ENCODE data around the gene CPT1B. TPM values are rescaled to one million over a fixed set of nuclear protein-coding genes. Genes with fewer than 3 reads are reported as not detected.

CPT1B gene
- polyA plus RNA-seq, 3 donors, result 0.18 to 66.9 TPM; not detected in 1

DNA sequence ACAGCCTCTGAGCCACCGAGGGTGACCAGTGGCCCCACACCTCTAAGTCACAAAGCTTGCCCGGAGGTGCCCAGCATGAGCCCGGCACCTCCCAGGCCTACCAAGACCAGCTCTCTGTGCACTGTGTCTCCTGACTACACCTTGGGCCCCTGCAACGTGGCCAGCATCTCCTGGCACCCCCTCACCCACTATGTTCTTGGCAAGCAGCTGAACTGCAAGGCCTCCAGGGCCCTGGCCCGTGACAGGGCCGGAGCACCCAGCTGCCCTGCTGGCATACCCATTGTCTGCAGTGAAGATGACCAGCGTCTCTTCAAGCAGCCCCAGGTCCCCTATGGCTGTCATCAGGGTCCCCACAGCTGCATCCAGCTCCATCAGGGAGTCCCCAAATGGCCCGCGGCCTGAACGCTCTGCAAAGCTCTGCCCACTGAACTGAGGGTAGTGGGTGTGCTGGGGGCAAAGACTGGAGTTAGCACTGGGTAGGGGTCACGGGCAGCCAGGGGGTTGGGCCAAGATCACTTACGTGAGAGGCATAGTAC lies 48.2 kb upstream of the CPT1B start:
- intact Hi-C loops (cut with micrococcal nuclease), result loop anchor here (5.0 kb wide), 2 partner anchors 44 to 119 kb away; partner anchors contain the start of genes CHKB (in 1 of the 2), LMF2 (in 1 of the 2) and NCAPH2 (in 1 of the 2)
- H3K27me3 Mint-ChIP-seq (ENCODE audit: low read depth in 3 of 3), result peaks cover 1 to 5% (median 3%) of the 10 kb centered on the region in 3 donors
- TF ChIP-seq, protein P1, sequence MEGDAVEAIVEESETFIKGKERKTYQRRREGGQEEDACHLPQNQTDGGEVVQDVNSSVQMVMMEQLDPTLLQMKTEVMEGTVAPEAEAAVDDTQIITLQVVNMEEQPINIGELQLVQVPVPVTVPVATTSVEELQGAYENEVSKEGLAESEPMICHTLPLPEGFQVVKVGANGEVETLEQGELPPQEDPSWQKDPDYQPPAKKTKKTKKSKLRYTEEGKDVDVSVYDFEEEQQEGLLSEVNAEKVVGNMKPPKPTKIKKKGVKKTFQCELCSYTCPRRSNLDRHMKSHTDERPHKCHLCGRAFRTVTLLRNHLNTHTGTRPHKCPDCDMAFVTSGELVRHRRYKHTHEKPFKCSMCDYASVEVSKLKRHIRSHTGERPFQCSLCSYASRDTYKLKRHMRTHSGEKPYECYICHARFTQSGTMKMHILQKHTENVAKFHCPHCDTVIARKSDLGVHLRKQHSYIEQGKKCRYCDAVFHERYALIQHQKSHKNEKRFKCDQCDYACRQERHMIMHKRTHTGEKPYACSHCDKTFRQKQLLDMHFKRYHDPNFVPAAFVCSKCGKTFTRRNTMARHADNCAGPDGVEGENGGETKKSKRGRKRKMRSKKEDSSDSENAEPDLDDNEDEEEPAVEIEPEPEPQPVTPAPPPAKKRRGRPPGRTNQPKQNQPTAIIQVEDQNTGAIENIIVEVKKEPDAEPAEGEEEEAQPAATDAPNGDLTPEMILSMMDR (IDR thresholded peaks at IDR 0.05), result no peak
- Histone ChIP-seq H2AFZ (ENCODE audit: insufficient read depth, low read depth, low read length, poor library complexity, severe bottlenecking) (no peak overlapping the region), H3K4me1 (ENCODE audit: control insufficient read depth in 1 of 2, insufficient read depth in 2 of 2, low read length in 2 of 2) (peaks cover 37 to 44% of the 10 kb centered on the region in 2 donors), H3K4me3 (replicated peaks in 1 of 3; ENCODE audit: low read depth in 2 of 3, low read length in 3 of 3) (no peak overlapping the region), H3K27ac (ENCODE audit: low read depth in 1 of 2, low read length in 2 of 2) (no peak overlapping the region), H3K36me3 (replicated peaks in 1 of 2; ENCODE audit: control insufficient read depth in 1 of 2, insufficient read depth in 2 of 2, low read length in 2 of 2) (peaks cover 9 to 14% of the 10 kb centered on the region in 2 donors), H3K27me3 (ENCODE audit: control insufficient read depth in 2 of 2, insufficient read depth in 2 of 2, low read length in 2 of 2) (no peaks in the 10 kb centered on the region), H4K20me1 (ENCODE audit: insufficient read depth, low read length) (peaks cover 12% of the 10 kb centered on the region), H3K9ac (ENCODE audit: insufficient read depth, low read length, poor library complexity, severe bottlenecking) (no peak overlapping the region), H3K9me3 (replicated peaks in 1 of 2; ENCODE audit: control insufficient read depth in 1 of 2, insufficient read depth in 1 of 2, low read length in 2 of 2) (no peaks in the 10 kb centered on the region), H3K4me2 (replicated peaks; ENCODE audit: extremely low read depth, low read length, poor library complexity, severe bottlenecking) (no peak overlapping the region), H3K79me2 (ENCODE audit: insufficient read depth, low read length) (peaks cover 10% of the 10 kb centered on the region)
- H3K4me3 Mint-ChIP-seq, result no peak overlapping the region
- peaks cover 14 to 25% of the 10 kb centered on the region in 2 donors for H3K36me3 Mint-ChIP-seq
- peak overlapping the region in 2 of 7 donors; percentile 46 to 74 for H3K27ac Mint-ChIP-seq
- peaks cover 38% of the 10 kb centered on the region for H3K4me1 Mint-ChIP-seq
- WGBS (ENCODE audit: insufficient coverage), result 92% methylated on average over 9 of the region's 12 CpGs
- no peak for DNase-seq
- no peaks in the 10 kb centered on the region for H3K9me3 Mint-ChIP-seq

DNA sequence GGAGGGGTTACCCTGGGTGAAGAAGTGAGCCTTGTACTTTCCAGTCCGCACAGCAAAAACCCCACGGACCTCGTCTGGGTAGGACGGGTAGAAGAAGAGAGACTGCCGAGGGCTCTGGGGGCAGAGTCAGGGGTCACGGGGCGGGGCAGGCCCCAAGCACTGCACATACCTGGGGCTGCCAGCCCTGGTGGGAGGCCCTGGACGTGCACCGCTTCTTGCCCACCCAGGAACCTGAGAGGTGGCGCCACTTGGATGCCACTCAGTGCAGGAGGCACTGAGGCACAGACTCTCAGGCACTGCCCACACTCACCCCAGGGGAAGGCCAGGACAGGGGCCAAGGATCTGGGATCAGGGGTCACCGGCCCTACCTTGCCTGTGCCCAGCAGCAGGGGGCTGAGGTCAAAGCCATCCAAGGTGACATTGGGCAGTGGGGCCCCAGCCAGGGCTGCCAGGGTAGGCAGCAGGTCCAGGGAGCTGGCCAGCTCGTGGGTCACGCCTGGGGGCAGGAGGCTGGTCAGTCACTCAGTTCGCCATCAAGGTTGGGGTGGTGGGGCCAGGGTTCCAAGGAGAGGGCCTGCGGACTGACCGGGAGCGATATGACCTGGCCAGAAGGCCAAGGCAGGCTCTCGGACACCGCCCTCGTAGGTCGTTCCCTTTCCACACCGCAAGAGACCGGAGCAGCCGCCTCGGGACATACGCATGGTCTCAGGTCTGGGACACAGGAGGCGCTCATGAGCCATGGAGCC lies 47.5 kb upstream of the CPT1B start:
- no peak for DNase-seq
- peaks cover 44% of the 10 kb centered on the region for H3K4me1 Mint-ChIP-seq
- H3K27ac Mint-ChIP-seq, result no peak overlapping the region
- H3K4me3 Mint-ChIP-seq, result no peak overlapping the region
- peaks cover 14 to 25% of the 10 kb centered on the region in 2 donors for H3K36me3 Mint-ChIP-seq
- H2AFZ ChIP-seq (ENCODE audit: insufficient read depth, low read depth, low read length, poor library complexity, severe bottlenecking), result no peak overlapping the region
- H3K9me3 Mint-ChIP-seq, result no peaks in the 10 kb centered on the region
- H3K4me1 ChIP-seq (ENCODE audit: control insufficient read depth in 1 of 2, insufficient read depth in 2 of 2, low read length in 2 of 2), result peaks cover 44 to 50% of the 10 kb centered on the region in 2 donors
- TF ChIP-seq, protein P1 (IDR thresholded peaks at IDR 0.05), result no peak
- no peak overlapping the region for H3K27ac ChIP-seq (ENCODE audit: low read depth in 1 of 2, low read length in 2 of 2)
- H4K20me1 ChIP-seq (ENCODE audit: insufficient read depth, low read length), result peaks cover 14% of the 10 kb centered on the region
- peaks cover 9 to 14% of the 10 kb centered on the region in 2 donors for H3K36me3 ChIP-seq (replicated peaks in 1 of 2; ENCODE audit: control insufficient read depth in 1 of 2, insufficient read depth in 2 of 2, low read length in 2 of 2)
- H3K79me2 ChIP-seq (ENCODE audit: insufficient read depth, low read length), result peaks cover 10% of the 10 kb centered on the region
- intact Hi-C loops (cut with micrococcal nuclease), result loop anchor here (5.0 kb wide), 2 partner anchors 43 to 118 kb away; partner anchors contain the start of genes CHKB (in 1 of the 2), LMF2 (in 1 of the 2) and NCAPH2 (in 1 of the 2)
- no peak overlapping the region for H3K9ac ChIP-seq (ENCODE audit: insufficient read depth, low read length, poor library complexity, severe bottlenecking)
- H3K27me3 ChIP-seq (ENCODE audit: control insufficient read depth in 2 of 2, insufficient read depth in 2 of 2, low read length in 2 of 2), result no peaks in the 10 kb centered on the region
- H3K4me2 ChIP-seq (replicated peaks; ENCODE audit: extremely low read depth, low read length, poor library complexity, severe bottlenecking), result no peak overlapping the region
- WGBS (ENCODE audit: insufficient coverage), result 96% methylated on average over 27 of the region's 27 CpGs
- H3K4me3 ChIP-seq (replicated peaks in 1 of 3; ENCODE audit: low read depth in 2 of 3, low read length in 3 of 3), result no peak overlapping the region
- H3K27me3 Mint-ChIP-seq (ENCODE audit: low read depth in 3 of 3), result peaks cover 1 to 8% (median 3%) of the 10 kb centered on the region in 3 donors
- H3K9me3 ChIP-seq (replicated peaks in 1 of 2; ENCODE audit: control insufficient read depth in 1 of 2, insufficient read depth in 1 of 2, low read length in 2 of 2), result no peaks in the 10 kb centered on the region

All from CD14-positive monocyte (primary cell).